GM12864 (cell line): ENCODE results near the gene DVL3.
"Not testable (repeated sequence)": the region's sequence is repeated elsewhere in the genome, so short reads cannot be mapped to it uniquely, and the experiment has no call there.

Experiments used
- DNase-seq: peaks from one replicate; pipeline ENCODE4 v3.0.0-alpha.2; 2011; ENCODE audit warnings: low read depth
- H3K4me3 ChIP-seq: 2 replicates; pipeline ENCODE4 v1.5.1; 2011; ENCODE audit warnings: mild to moderate bottlenecking, low read depth, low read length, control low read depth
- CTCF ChIP-seq: IDR thresholded peaks from 2 replicates; pipeline ENCODE4 v1.5.1; 2011; ENCODE audit warnings: low read depth, mild to moderate bottlenecking, moderate library complexity, low read length, control low read depth, inconsistent platforms; ENCODE audit errors: missing control alignments

The DVL3 gene

GRCh38 chr3:184154885-184155643 lies at the start of gene DVL3:
Gene DVL3, plus strand, starts transcription at chr3:184155377. Its CDS starts 259 bp downstream, at chr3:184155636.
- TF ChIP-seq CTCF, result no peak
- no peak for DNase-seq
- H3K4me3 ChIP-seq, result peak within 1 kb of the TSS; percentile 96

DNA sequence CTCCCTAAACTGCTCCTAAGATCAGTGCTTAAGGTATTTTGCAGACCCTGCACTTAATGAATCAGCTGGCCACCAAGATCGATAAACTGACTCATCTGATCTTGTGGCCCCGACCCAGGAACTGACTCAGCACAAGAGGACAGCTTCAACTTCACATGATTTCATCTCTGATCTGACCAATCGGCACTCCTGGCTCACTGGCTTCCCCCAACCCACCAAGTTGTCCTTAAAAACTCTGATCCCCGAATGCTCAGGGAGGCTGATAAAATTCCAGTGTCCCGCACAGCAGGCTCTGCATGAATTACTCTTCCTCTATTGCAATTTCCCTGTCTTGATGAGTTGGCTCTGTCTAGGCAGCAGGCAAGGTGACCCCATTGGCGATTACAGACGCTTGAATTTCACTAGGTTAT lies 44.9 kb upstream of the DVL3 start:
- no peak for TF ChIP-seq CTCF
- DNase-seq, result no peak

DNA sequence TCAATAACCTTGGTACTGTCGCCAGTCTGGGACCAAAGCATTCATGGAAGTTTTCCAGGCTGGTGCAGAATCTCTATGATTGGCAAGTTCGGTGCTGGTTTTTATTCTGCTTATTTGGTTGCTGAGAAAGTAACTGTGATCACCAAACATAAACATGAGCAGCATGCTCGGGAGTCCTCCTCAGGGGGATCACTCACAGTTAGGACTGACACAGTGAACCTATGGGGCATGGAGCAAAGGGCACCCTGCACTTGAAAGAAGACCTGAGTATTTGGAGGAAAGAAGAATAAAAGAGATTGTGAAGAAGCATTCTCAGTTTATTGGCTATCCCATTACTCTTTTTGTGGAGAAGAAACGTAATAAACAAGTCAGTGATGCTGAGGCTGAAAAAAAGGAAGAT lies 39.2 kb upstream of the DVL3 start:
- TF ChIP-seq CTCF, result no peak
- no peak for DNase-seq
- H3K4me3 ChIP-seq, result no peak overlapping the region

More for the DNA sequence above, 44.9 kb upstream of the DVL3 start:
- H3K4me3 ChIP-seq, result no peak overlapping the region

- TF ChIP-seq CTCF, result no peak
- DNase-seq, result no peak
- no peak overlapping the region for H3K4me3 ChIP-seq
Measured at GRCh38 chr3:184117636-184118035, 37.5 kb upstream of the DVL3 start.

DNA sequence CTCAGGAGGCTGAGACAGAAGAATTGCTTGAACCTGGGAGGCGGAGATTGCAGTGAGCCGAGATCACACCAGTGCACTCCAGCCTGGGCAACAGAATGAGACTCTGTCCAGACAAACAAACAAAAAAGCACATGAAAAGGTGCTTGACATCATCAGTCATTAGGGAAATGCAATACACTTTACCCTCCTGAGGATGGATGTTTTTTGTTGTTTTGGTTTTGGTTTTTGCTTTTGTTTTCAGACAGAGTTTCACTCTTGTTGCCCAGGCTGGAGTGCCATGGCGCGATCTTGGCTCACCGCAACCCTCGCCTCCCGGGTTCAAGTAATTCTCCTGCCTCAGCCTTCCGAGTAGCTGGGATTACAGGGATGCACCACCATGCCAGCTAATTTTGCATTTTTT lies 34.1 kb upstream of the DVL3 start:
- DNase-seq, H3K4me3 ChIP-seq: not testable (repeated sequence)

GRCh38 chr3:184126006-184126405 lies 29.2 kb upstream of the DVL3 start:
- no peak for DNase-seq
- no peak overlapping the region for H3K4me3 ChIP-seq
- no peak for TF ChIP-seq CTCF

DNA sequence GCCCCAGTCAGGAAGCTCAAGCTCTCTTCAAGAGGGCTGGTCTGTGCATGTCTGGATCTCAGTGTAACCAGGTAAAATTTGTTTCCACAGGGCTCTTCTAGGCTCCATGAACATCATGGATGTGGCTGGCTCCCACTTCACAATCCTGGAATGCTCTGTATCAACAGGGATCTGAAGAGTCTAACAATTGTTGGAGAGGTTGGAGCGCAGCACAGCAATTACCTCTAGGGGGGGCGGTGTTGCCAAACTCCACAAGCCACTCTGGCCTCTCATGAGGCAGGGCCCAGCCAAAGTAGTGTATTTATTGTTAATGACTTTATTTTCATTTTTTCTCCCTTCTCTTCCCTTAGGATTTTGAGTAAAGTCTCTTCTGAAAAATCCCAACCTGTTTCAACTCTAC lies 26.2 kb upstream of the DVL3 start:
- TF ChIP-seq CTCF, result peak; percentile 53
- no peak overlapping the region for H3K4me3 ChIP-seq
- DNase-seq, result no peak

DNA sequence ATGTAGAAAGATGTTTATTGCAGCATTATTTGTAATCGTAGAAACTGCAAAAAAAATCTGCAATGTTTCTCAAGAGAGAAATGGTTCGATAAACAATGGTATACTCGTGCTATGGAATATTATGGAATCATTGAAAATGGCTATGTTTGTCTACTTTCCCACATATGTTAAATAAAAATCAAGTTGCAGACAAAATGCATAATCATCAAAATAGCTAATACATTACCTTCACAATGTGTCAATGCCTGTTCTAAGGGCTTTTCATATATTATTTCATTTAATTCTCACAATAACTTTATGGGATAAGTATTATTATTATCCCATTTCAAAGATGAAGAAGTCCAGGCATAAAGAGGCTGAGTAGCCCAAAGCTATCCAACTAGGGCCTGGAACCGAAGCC lies 22.2 kb upstream of the DVL3 start:
- no peak overlapping the region for H3K4me3 ChIP-seq
- no peak for TF ChIP-seq CTCF

More for the DNA sequence above, 22.2 kb upstream of the DVL3 start:
- no peak for DNase-seq
